Measurements from ENCODE around the gene PACS2. TPM values are rescaled to one million over a fixed set of nuclear protein-coding genes. Genes with fewer than 3 reads are reported as not detected.
"Not testable (repeated sequence)": the region's sequence is repeated elsewhere in the genome, so short reads cannot be mapped to it uniquely, and the experiment has no call there.

The PACS2 gene
- total and polyA plus RNA-seq, 2 experiments from 2014 or later, result 10.0 to 39.7 TPM

DNA sequence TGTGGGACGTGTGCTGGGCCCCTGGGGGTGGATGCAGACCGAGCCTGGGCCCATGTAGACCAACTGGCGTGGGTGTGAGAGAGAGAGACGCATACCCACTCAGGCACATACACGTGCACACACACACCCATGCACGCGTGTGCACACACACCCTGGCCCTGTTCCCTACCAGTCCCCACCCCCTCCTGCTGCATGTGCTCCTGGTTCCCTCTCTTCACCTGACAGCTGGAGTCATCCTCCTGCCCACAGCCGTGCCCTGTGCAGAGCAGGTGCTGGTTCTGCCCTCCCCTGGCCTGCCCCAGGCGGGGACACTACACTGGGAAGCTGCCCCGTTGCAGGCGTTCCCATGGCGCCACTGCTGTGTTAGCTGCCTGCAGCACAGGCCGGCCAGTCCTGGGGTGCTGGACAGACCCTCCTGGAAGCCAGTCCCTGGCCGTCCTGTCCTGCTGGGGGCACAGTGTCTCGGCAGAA is 18.5 kb downstream of the PACS2 start:
- Histone ChIP-seq H3K27me3 (replicated peaks; ENCODE audit: insufficient read depth) (no peaks in the 10 kb centered on the region), H3K27ac (no peak overlapping the region), H3K9me2 (ENCODE audit: insufficient read depth) (no peaks in the 10 kb centered on the region), H3K79me2 (ENCODE audit: insufficient read depth) (peaks cover 63% of the 10 kb centered on the region), H4K20me1 (ENCODE audit: insufficient read depth) (no peaks in the 10 kb centered on the region), H3K9me3 (ENCODE audit: low read depth) (no peaks in the 10 kb centered on the region), H3K9ac (no peak overlapping the region), H3K4me1 (ENCODE audit: insufficient read depth) (peaks cover 13% of the 10 kb centered on the region), H3K4me3 (no peak overlapping the region), H3F3A (ENCODE audit: insufficient read depth) (no peaks in the 10 kb centered on the region), H2AFZ (no peak overlapping the region), H3K4me2 (ENCODE audit: unreplicated experiment) (no peak overlapping the region), H3K36me3 (ENCODE audit: low read depth) (no peaks in the 10 kb centered on the region)
- TF ChIP-seq EZH2phosphoT487 (IDR thresholded peaks at IDR 0.05; ENCODE audit: insufficient read depth, low read depth), result no peak
- no peak for TF ChIP-seq EZH2 (IDR thresholded peaks at IDR 0.05; ENCODE audit: insufficient read depth, poor library complexity, severe bottlenecking)
- 83 to 88% methylated on average over 14 to 15 of the region's 15 CpGs for WGBS, 2 experiments (ENCODE audit: low coverage in 1 of 2, low lambda C conversion rate in 2 of 2, missing lambda C conversion rate in 2 of 2)
- DNase-seq, result no peak
- in situ Hi-C loops (cut with MboI), result no loop called here

DNA sequence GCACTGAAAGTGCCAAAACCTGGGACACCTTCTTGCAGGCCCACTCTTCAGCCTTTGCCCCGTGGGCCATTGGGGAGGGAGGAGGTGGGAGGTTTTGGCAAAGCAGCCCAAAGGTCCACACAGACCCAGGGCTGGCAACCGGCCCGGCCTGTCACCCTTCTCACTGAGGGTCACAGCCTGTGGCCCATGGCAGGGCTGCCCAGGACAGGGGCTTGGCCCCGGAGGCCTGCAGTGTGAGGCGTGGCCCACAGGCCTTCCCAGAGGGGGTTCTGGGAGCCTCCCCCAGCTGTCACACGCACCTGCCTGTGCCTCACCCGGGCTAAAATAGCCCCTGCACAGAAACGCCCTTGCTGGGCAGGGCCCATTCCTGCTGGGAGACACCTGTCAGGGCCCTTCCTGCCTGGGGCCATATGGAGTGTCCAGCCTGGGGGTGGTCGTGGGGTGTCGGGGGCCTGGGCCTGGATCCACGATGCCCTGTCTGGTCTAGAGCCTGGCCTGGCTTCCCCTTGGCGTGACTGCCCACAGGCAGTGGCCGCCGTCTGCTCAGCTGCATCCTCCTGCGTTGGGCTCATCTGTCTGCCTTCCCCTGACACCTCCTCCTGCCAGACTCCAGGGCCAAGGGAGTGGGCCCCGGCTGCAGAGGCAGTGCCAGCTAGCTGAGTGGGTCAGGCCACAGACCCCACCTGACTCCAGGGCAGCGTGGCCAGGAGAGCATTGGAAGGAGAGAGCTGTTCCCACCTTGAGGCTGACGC is 19.2 kb downstream of the PACS2 start:
- Histone ChIP-seq H4K20me1 (ENCODE audit: insufficient read depth) (no peaks in the 10 kb centered on the region), H3F3A (ENCODE audit: insufficient read depth) (no peaks in the 10 kb centered on the region), H3K4me3 (no peak overlapping the region), H3K27me3 (replicated peaks; ENCODE audit: insufficient read depth) (no peaks in the 10 kb centered on the region), H2AFZ (no peak overlapping the region), H3K9ac (no peak overlapping the region), H3K36me3 (ENCODE audit: low read depth) (no peaks in the 10 kb centered on the region), H3K4me1 (ENCODE audit: insufficient read depth) (peaks cover 13% of the 10 kb centered on the region), H3K27ac (no peak overlapping the region), H3K9me2 (ENCODE audit: insufficient read depth) (no peaks in the 10 kb centered on the region), H3K9me3 (ENCODE audit: low read depth) (no peaks in the 10 kb centered on the region), H3K79me2 (ENCODE audit: insufficient read depth) (peaks cover 70% of the 10 kb centered on the region), H3K4me2 (ENCODE audit: unreplicated experiment) (no peak overlapping the region)
- in situ Hi-C loops (cut with MboI), result no loop called here
- 84 to 87% methylated on average over 14 to 17 of the region's 18 CpGs for WGBS, 2 experiments (ENCODE audit: low coverage in 1 of 2, low lambda C conversion rate in 2 of 2, missing lambda C conversion rate in 2 of 2)
- no peak for TF ChIP-seq EZH2 (IDR thresholded peaks at IDR 0.05; ENCODE audit: insufficient read depth, poor library complexity, severe bottlenecking)
- TF ChIP-seq EZH2phosphoT487 (IDR thresholded peaks at IDR 0.05; ENCODE audit: insufficient read depth, low read depth), result no peak
- no peak for DNase-seq

DNA sequence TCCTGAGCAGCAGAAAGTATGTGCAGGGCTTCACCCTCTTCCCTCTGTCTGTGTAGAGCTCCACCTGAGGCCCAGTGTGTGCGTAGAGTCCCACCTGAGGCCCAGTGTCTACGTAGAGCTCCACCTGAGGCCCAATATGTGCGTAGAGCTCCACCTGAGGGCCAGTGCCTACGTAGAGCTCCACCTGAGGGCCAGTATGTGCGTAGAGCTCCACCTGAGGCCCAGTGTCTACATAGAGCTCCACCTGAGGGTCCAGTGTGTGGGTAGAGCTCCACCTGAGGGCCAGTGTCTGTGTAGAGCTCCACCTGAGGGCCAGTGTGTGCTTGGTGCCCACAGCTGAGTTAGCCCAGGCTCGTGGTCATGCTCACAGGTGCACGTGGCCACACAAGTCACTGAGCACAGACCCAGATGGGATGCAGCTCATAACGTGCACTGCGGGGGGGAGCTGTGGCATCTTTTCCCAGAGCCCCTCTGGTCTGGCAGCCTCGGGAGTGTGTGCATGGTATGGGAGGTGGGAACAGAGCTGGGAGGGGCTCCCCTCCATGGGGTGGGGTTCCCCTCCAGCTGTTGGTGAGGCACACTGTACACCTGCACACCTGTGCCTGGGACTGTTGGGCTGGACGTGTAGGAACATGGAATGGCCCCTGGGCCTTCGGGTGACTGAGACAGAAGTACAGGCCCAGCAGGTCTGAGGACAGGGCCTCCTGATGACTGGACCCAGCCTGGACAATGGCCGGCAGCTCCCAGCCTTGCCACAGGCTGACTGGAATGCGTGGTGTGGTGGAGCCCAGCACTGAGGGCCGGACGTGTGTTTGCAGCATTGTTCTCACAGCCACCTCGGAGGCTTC is 20.1 kb downstream of the PACS2 start:
- DNase-seq, result no peak
- Histone ChIP-seq H3F3A (ENCODE audit: insufficient read depth) (no peaks in the 10 kb centered on the region), H3K9ac (no peak overlapping the region), H3K4me1 (ENCODE audit: insufficient read depth) (peaks cover 13% of the 10 kb centered on the region), H3K27me3 (replicated peaks; ENCODE audit: insufficient read depth) (no peaks in the 10 kb centered on the region), H3K9me3 (ENCODE audit: low read depth) (no peaks in the 10 kb centered on the region), H3K9me2 (ENCODE audit: insufficient read depth) (no peaks in the 10 kb centered on the region), H3K4me3 (no peak overlapping the region), H4K20me1 (ENCODE audit: insufficient read depth) (no peaks in the 10 kb centered on the region), H3K79me2 (ENCODE audit: insufficient read depth) (peaks cover 71% of the 10 kb centered on the region), H3K27ac (no peak overlapping the region), H3K4me2 (ENCODE audit: unreplicated experiment) (no peak overlapping the region), H2AFZ (no peak overlapping the region), H3K36me3 (ENCODE audit: low read depth) (no peaks in the 10 kb centered on the region)
- TF ChIP-seq EZH2phosphoT487 (IDR thresholded peaks at IDR 0.05; ENCODE audit: insufficient read depth, low read depth) (no peak), EZH2 (IDR thresholded peaks at IDR 0.05; ENCODE audit: insufficient read depth, poor library complexity, severe bottlenecking) (no peak)
- 94 to 95% methylated on average over 17 of the region's 17 CpGs for WGBS, 2 experiments (ENCODE audit: low coverage in 1 of 2, low lambda C conversion rate in 2 of 2, missing lambda C conversion rate in 2 of 2)
- in situ Hi-C loops (cut with MboI), result no loop called here

DNA sequence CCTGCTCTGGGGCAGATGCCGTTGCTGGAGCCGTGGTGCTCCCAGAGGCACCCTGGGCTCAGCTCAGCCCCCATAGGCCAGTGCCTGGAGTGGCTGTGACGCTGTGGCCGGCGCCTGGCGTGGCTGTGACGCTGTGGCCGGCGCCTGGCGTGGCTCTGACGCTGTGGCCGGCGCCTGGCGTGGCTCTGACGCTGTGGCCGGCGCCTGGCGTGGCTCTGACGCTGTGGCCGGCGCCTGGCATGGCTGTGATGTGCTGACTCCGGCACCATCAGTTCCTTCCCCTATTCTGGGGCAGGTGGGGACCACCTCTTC is 20.6 kb downstream of the PACS2 start:
- H3F3A ChIP-seq (ENCODE audit: insufficient read depth); H3K9me2 ChIP-seq (ENCODE audit: insufficient read depth); H2AFZ ChIP-seq; H3K4me3 ChIP-seq; H3K9ac ChIP-seq; in situ Hi-C loops (cut with MboI); H3K27ac ChIP-seq; H3K27me3 ChIP-seq (replicated peaks; ENCODE audit: insufficient read depth); H3K9me3 ChIP-seq (ENCODE audit: low read depth); H3K36me3 ChIP-seq (ENCODE audit: low read depth); H3K4me2 ChIP-seq (ENCODE audit: unreplicated experiment); DNase-seq; H4K20me1 ChIP-seq (ENCODE audit: insufficient read depth): not testable (repeated sequence)
- peaks cover 72% of the 10 kb centered on the region for H3K79me2 ChIP-seq (ENCODE audit: insufficient read depth)
- 83 to 95% methylated on average over 5 to 21 of the region's 22 CpGs for WGBS, 2 experiments (ENCODE audit: low coverage in 1 of 2, low lambda C conversion rate in 2 of 2, missing lambda C conversion rate in 2 of 2)
- peaks cover 12% of the 10 kb centered on the region for H3K4me1 ChIP-seq (ENCODE audit: insufficient read depth)

Data from GM23248 (cell line).